ENCODE results near the gene USP6NL.

Gene USP6NL

DNA sequence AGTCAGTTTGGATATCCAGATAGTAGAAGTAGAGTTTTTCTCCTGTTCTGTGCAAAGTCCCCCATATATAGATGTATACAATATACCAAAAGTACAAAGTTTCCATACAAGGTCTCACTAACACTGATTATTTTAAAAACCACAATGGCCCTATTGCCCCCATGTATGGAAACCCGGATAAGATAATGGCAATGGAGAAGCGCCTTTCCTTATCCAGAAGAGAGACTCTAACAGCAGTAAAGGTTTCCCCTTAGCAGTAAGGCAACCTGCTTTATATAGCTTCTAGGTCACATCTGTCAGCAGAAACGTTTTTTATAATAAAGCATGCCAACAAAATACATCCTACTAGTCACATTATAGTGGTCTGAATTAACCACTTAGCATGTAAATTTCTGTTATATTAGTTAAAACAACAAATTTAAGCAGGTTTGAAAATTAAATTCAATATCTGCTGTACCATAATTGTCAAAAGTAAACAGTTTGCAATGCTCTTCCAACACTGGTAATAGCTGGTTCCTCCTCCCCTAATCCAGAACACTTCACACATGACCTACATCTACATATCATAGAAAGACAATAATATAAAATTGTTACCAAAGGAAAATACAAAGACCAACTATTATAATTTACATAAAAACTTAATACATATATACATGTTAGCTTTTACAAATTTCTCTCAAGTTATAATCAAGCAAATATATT, 22.4 kb downstream of the USP6NL start:
- DNase-seq, result no peak

- DNase-seq, result no peak
Observed at GRCh38 chr10:11587722-11588259, 23.7 kb downstream of the USP6NL start.

GRCh38 chr10:11586170-11586569, 25.3 kb downstream of the USP6NL start:
- no peak for DNase-seq

GRCh38 chr10:11581213-11581612, 30.2 kb downstream of the USP6NL start:
- no peak for DNase-seq

DNA sequence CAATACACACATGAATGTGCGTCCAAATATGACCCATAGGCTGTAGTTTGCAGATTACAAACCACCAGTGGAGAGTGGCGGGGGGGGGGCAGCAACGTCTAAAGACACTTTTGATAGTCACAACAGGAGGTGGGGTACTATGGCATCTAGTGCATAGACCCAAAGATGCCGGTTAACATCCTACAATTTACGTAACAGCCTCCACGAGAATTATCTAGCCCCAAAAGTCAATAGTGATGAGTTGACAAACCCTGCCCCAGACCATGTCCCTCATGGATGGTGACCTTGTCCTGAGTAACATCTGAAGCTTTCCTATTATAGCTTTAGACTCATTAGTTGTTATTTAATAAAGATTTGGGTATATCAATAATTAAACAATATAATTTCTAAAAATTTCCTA, 31.6 kb downstream of the USP6NL start:
- no peak for DNase-seq

- DNase-seq, result no peak
Observed at GRCh38 chr10:11578802-11579255, 32.6 kb downstream of the USP6NL start.

DNA sequence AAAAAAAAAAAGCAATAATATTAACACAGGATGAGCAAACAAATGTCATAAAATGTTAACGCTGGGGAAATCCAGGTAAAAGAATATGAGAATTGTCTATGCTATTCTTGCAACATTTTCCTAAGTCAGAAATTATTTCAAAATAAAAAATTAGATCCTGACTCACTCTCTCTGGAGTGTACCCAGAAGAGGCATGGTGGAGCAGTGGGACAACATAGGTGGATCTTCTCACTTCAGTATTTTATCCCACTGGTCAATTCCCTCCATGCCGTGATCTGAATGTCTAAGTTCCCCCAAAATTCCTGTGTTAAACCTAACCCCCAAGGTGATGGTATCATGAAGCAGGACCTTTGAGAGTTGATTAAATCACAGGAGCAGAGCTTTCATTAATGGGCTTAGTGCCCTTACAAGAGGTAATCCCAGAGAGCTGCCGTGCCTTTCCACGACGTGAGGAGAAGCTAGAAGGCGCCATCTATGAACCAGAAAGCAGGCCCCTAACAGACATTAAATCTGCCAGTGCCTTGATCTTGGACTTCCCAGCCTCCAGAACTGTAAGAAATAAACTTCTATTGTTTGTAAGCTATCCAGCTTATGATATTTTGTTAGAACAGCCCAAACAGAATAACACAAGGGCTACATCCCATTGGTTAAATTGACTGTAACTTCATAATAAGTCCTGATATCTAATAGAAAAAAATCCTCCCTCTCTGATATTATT, 35.2 kb downstream of the USP6NL start:
- DNase-seq, result no peak

DNA sequence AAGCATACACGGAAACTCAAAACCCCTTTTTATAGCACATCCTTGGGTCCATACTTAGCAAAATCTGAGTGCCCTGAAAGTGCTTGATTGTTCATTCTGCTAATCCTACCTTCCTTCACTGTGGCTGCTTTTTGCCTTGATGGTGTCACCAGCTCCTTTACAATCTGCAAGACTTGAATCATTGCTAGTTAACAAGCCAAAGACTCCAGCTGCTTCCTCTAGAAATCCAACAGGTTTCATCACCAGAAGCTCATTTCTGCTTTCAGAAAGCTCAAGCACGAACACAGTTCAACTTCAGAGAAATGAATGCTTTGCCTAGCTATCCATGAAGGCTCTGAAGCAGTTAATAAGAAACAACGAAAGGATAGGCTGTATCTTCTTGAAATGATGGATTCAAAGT, 38.0 kb downstream of the USP6NL start:
- no peak for DNase-seq

- no peak for DNase-seq
Observed at GRCh38 chr10:11570751-11571150, 40.7 kb downstream of the USP6NL start.

- DNase-seq, result no peak
Observed at GRCh38 chr10:11569471-11569870, 42.0 kb downstream of the USP6NL start.

DNA sequence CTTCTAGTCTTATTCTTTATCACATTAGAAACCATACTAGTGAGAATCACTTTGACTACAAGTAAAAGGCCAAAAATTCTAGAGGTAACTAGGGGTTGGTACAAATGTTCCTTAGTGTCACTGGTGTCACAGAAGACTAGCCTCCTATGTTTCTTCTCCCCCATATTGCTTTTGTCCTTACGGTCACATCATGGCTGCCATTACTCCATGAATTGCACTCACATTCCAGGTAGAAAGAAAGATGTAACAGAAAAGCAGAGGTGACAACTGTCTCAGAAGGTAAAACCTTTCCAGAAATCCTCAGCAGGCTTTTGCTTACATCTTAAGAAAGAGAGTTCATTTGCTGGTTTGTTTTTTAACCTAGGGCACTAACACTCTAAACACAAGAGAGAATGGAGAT, 42.9 kb downstream of the USP6NL start:
- no peak for DNase-seq

DNA sequence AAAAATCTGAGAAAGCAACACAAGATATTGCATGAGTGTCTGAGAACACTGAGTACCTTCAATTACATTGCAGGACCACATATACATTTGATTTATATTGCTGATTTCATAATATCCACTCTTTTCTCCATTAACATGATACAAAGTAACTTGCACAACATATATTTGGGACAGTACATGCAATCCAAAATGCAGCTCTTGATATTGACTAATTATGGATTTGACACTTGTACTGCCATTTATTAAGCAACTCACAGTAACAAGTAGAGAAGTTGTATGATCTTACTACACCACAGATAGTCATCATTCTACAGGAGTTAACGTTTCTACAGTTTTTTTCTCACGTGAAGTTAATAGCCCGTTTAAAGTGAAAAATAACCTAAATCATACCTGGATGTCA, 46.7 kb downstream of the USP6NL start:
- DNase-seq, result no peak

GRCh38 chr10:11563936-11564335, 47.5 kb downstream of the USP6NL start:
- DNase-seq, result no peak

DNA sequence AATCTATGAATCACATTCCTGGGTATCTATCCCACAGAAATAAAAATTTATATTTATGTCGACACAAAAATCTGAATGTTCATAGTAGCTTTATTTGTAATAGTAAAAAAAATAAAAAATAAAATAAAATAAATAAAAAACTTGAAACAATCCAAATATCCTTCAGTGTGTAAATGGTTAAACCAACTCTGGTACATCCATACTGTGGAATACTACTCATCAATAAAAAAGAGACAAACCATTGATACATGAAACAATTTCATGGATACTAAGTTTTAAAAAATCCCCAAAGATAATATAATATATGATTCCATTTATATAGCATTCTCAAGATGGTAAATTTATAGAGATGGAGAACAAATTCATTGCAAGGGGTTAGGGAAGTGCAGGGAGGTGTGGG, 48.6 kb downstream of the USP6NL start:
- DNase-seq, result no peak

GRCh38 chr10:11560076-11560709, 51.3 kb downstream of the USP6NL start:
- no peak for DNase-seq

DNA sequence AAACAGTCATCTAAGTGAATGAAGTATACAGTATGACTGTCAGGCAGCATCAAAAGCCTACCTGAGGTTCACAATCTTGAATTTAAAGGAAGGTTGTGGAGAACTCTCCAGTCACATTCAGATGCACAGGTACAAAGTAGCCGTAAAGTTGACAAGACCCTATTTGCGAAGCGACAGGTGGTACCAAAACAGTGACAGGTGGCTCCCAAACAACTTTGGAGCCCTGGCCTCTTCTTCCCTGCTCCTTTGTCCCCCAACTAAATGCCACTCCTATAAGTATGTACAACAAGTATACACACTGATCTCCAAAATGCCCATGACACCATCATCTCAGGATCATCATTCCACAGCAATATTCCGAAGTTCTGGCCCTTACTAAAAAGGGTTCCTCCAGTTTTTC, 53.5 kb downstream of the USP6NL start:
- no peak for DNase-seq

DNA sequence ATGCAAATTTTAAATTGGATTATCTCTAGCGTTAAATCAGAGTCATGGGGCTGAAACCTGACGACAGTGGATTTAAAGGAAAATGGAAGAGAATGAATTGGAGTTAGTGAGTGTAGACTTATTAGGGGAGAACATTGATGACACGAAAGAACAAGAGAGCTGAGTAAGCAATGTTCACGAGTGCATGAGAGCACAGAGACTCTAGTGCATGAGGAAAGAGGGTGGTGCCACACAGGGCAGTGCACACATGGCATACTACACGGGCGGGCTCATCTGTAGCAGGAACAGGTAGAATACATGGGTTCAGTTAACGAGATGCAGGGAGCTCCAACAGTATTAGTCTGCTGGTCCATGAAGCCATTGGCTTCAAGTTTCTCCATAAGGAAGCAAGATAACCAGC, 53.9 kb downstream of the USP6NL start:
- no peak for DNase-seq

DNA sequence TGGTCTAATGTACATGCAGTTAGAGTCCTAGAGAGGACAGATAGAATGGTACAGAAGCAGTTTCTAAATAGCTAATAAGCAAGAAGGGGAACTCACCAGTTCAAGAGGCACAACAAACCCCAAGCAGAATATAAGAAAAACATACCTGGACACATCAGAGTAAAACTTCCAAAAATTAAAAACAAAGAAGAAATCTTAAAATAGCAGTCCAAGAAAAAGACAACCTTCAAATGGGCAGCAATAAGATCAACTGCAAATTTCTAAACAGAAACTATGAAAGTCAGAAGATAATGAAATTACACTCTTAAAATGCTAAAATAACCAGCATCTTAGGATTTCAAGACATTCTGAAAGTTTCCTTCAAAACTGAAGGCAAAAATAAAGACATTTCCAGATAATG, 55.9 kb downstream of the USP6NL start:
- DNase-seq, result no peak

GRCh38 chr10:11553773-11554381, 57.6 kb downstream of the USP6NL start:
- DNase-seq, result no peak

- DNase-seq, result peak; percentile 2
Observed at GRCh38 chr10:11551916-11552602, 59.4 kb downstream of the USP6NL start.

GRCh38 chr10:11551104-11551503, 60.3 kb downstream of the USP6NL start:
- DNase-seq, result no peak

GRCh38 chr10:11548768-11549099, 62.7 kb downstream of the USP6NL start:
- DNase-seq, result no peak

All from CD4-positive, alpha-beta T cell treated with Interleukin-17A for 1 hour (primary cell).